Transverse colon (tissue), 4 donors: ENCODE measurements around the gene PDE1C. TPM values are rescaled to one million over a fixed set of nuclear protein-coding genes. Genes with fewer than 3 reads are reported as not detected.

ENCODE experiments used
- DNase-seq: peaks from one replicate; pipeline ENCODE4 v3.0.0-alpha.2; 2019
- H3K27ac ChIP-seq, 4 donors: fragments of 200-600 bp; sonication (generic); 2 replicates each; pipeline ENCODE4 v1.5.1; 2016 to 2018; ENCODE audit warnings: inconsistent platforms in 4 of 4
- H3K27me3 ChIP-seq: fragments of 200-600 bp; sonication (generic); 2 replicates; pipeline ENCODE4 v1.5.1; 2017; ENCODE audit warnings: inconsistent platforms
- H3K36me3 ChIP-seq, 4 donors: fragments of 200-600 bp; sonication (generic); 2 replicates each; pipeline ENCODE4 v1.5.1; 2017 to 2019; ENCODE audit warnings: inconsistent platforms in 4 of 4
- H3K4me1 ChIP-seq, 4 donors: fragments of 200-600 bp; sonication (generic); 2 replicates each; pipeline ENCODE4 v1.5.1; 2017 to 2020; ENCODE audit warnings: inconsistent platforms in 4 of 4
- H3K4me3 ChIP-seq, 4 donors: fragments of 200-600 bp; sonication (generic); 1 replicate in 1 of 4; 2 replicates in 3 of 4; pipeline versions ENCODE4 v1.5.1 to v1.6.1; 2017 to 2019; ENCODE audit warnings: inconsistent platforms in 4 of 4
- H3K9me3 ChIP-seq, 2 donors: fragments of 200-600 bp; sonication (generic); 2 replicates each; pipeline ENCODE4 v1.5.1; 2017 to 2019; ENCODE audit warnings: inconsistent platforms in 2 of 2
- EP300 ChIP-seq: sonication (generic); formaldehyde crosslinking; IDR thresholded peaks from one replicate; pipeline ENCODE4 v1.6.1; 2017; ENCODE audit warnings: antibody characterized with exemption, low read depth
- POLR2A ChIP-seq: fragments of 450-650 bp; IDR thresholded peaks from one replicate; pipeline ENCODE4 v1.6.1; 2016; ENCODE audit warnings: antibody characterized with exemption, mild to moderate bottlenecking, moderate library complexity
- POLR2AphosphoS5 ChIP-seq, 3 donors: sonication (generic); formaldehyde crosslinking; IDR thresholded peaks; one replicate each; pipeline ENCODE4 v1.6.1; 2016; ENCODE audit warnings: antibody characterized with exemption in 3 of 3
- WGBS, 2 donors: methylation state at CpG; one replicate each; pipeline ENCODE4 v1.1.5; 2018; ENCODE audit warnings: low coverage in 1 of 2; 5-methylcytosine and 5-hydroxymethylcytosine counted together
- in situ Hi-C, 4 donors: fragments of 200-750 bp; cut with MboI; loops; one replicate each; pipeline versions ENCODE4 v1.15.0 to v1.15.1; 2017; ENCODE audit warnings: low sequenced_read_pairs in 3 of 4, low pct_ligation_motif_present in 1 of 4, low pct_unique_long_range_greater_than_20kb in 1 of 4
- intact Hi-C: fragments of 100-400 bp; cut with DNase I; formaldehyde crosslinking; loops from one replicate; pipeline ENCODE4 v1.15.1; 2023; ENCODE audit warnings: low total_unique reads
- total RNA-seq, 4 donors: library from RNA; depleted of rRNA; stranded (reverse); fragments of >200 nt; gene quantifications; one replicate each; pipeline ENCODE4 v1.1.0, GENCODE V29; 2016
- TF ChIP-seq, protein P1 (sequence below), 5 experiments: fragments of 200-600 bp in 3 of 5; fragments of 450-650 bp in 2 of 5; sonication (generic) in 3 of 5; IDR thresholded peaks; 1 replicate in 2 of 5; 2 replicates in 3 of 5; pipeline ENCODE4 v1.5.1; 2016 to 2017; ENCODE audit warnings: antibody characterized with exemption in 5 of 5, inconsistent platforms in 3 of 5, mild to moderate bottlenecking in 2 of 5, moderate library complexity in 1 of 5

PDE1C gene
- total RNA-seq, 4 donors from 2014 or later: 1.5 to 8.4 (median 2.9) TPM

DNA sequence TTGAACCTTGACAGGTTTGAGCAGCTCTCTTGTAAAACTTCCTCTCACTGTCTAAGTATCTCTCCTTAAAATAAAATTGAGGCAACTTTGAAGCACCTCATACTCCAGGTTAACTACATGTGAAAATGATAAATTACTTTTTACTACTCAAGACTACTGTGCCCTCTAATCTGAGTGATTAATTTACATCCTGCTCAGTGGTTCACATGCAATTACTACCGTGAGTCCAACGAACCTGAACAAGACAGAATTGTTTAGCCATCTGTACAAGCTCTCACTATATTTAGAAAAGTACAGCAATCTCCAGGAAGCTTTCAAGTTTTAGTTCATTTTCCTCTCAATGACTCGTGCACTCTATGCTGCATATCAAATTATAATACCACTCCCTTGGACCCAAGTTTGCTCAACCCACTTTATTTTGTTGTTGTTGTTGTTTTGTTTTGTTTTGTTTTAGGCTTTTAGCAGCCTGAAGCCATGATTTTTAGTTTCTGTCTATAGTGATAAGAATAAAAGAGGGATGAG is 21.2 kb downstream of the PDE1C start:
- Histone ChIP-seq H3K4me3 (no peak overlapping the region), H3K27me3 (no peaks in the 10 kb centered on the region), H3K9me3 (no peaks in the 10 kb centered on the region), H3K36me3 (no peaks in the 10 kb centered on the region), H3K27ac (no peak overlapping the region), H3K4me1 (no peaks in the 10 kb centered on the region)
- TF ChIP-seq, protein P1, sequence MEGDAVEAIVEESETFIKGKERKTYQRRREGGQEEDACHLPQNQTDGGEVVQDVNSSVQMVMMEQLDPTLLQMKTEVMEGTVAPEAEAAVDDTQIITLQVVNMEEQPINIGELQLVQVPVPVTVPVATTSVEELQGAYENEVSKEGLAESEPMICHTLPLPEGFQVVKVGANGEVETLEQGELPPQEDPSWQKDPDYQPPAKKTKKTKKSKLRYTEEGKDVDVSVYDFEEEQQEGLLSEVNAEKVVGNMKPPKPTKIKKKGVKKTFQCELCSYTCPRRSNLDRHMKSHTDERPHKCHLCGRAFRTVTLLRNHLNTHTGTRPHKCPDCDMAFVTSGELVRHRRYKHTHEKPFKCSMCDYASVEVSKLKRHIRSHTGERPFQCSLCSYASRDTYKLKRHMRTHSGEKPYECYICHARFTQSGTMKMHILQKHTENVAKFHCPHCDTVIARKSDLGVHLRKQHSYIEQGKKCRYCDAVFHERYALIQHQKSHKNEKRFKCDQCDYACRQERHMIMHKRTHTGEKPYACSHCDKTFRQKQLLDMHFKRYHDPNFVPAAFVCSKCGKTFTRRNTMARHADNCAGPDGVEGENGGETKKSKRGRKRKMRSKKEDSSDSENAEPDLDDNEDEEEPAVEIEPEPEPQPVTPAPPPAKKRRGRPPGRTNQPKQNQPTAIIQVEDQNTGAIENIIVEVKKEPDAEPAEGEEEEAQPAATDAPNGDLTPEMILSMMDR (IDR thresholded peaks at IDR 0.05): no peak
- no peak for TF ChIP-seq EP300
- TF ChIP-seq POLR2A: no peak
- no peak for TF ChIP-seq POLR2AphosphoS5 (IDR thresholded peaks at IDR 0.05)
- no peak for DNase-seq
- in situ Hi-C loops (no loop called here), intact Hi-C loops (no loop called here)
- WGBS, 2 donors: 11 to 15% methylated on average over 1 to 3 of the region's 3 CpGs

DNA sequence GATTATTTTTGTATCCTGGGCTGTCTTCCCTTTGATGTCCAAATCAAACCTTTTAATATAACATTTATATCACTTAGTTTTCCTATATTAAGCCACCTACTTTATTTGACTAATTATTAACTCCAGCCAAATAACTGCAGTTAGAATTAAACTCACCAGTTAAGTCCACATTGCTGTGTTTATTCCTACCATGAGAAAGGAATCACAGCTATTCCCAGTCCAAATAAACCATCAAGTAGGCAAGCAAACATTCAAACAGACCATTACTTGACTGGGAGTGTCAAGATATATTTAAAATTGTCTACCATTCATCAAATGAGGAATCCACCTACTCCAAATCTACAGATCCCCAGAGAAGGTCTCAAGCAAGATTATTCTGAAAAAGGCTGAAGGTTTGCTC is 22.4 kb downstream of the PDE1C start:
- Histone ChIP-seq H3K36me3 (no peaks in the 10 kb centered on the region), H3K27me3 (no peaks in the 10 kb centered on the region), H3K4me3 (no peak overlapping the region), H3K9me3 (no peaks in the 10 kb centered on the region), H3K4me1 (no peaks in the 10 kb centered on the region), H3K27ac (no peak overlapping the region)
- TF ChIP-seq, protein P1 (IDR thresholded peaks at IDR 0.05): no peak
- TF ChIP-seq POLR2AphosphoS5 (IDR thresholded peaks at IDR 0.05) (no peak), EP300 (no peak), POLR2A (no peak)
- in situ Hi-C loops (no loop called here), intact Hi-C loops (no loop called here)
- no peak for DNase-seq

DNA sequence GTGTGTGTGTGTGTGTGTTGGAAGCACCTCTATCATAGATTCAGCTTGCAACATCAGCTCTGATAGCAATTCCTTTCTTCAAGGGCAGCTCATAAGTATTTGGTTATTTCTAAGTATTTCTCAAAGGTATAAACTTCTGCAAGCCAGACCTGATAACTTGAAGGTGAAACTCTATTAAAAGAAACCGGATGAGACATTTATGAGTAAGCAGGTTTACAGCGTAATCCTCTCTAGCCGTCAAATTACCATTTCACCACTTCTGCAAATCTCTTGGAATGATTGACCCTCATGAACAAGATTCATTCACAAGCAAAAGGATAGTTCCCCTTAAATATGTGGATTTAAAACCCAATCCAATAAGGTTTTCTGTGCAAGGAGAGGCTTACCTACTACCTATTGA is 23.1 kb downstream of the PDE1C start:
- Histone ChIP-seq H3K9me3 (no peaks in the 10 kb centered on the region), H3K4me3 (no peak overlapping the region)
- WGBS, 2 donors: 66 to 75% methylated on average over 3 of the region's 3 CpGs

DNA sequence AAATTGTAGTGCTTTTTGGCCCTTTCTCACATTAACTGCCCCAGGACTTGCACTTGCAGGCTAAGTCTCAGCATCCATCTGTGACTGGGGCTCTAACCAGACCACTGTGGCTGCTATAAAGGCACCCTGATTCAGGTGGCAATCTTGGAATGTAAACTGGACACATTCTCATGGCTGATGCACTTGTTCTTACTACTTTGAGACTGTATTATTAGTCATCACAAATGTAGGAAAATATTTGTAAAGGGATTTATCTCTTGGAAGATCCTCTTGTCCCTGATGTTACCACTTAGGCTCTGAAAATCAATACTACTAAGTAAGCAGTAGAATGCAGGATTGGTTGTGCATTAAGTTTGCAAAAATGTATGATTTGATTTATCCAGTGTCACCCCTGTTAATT is 25.0 kb downstream of the PDE1C start:
- no peaks in the 10 kb centered on the region for H3K9me3 ChIP-seq
- in situ Hi-C loops (no loop called here), intact Hi-C loops (loop anchor here (2.0 kb wide), 1 partner anchor 18 kb away; no protein-coding TSS in a partner anchor)
- DNase-seq: no peak
- no peak overlapping the region for H3K27ac ChIP-seq
- H3K27me3 ChIP-seq: no peaks in the 10 kb centered on the region
- no peak overlapping the region for H3K4me3 ChIP-seq
- no peaks in the 10 kb centered on the region for H3K36me3 ChIP-seq
- no peaks in the 10 kb centered on the region for H3K4me1 ChIP-seq
- no peak for TF ChIP-seq POLR2A
- no peak for TF ChIP-seq POLR2AphosphoS5 (IDR thresholded peaks at IDR 0.05)
- TF ChIP-seq EP300: no peak
- TF ChIP-seq, protein P1 (IDR thresholded peaks at IDR 0.05): no peak

More for the DNA sequence above, 23.1 kb downstream of the PDE1C start:
- intact Hi-C loops: no loop called here
- Histone ChIP-seq H3K4me1 (no peaks in the 10 kb centered on the region), H3K36me3 (no peaks in the 10 kb centered on the region), H3K27ac (no peak overlapping the region), H3K27me3 (no peaks in the 10 kb centered on the region)
- TF ChIP-seq POLR2A (no peak), POLR2AphosphoS5 (IDR thresholded peaks at IDR 0.05) (no peak)
- TF ChIP-seq, protein P1 (IDR thresholded peaks at IDR 0.05): no peak
- in situ Hi-C loops: no loop called here
- no peak for DNase-seq
